ENCODE data around the gene DCST2.

GRCh38 chr1:155001425-155001674 lies 32.2 kb downstream of the DCST2 start:
- TF ChIP-seq, protein P1, sequence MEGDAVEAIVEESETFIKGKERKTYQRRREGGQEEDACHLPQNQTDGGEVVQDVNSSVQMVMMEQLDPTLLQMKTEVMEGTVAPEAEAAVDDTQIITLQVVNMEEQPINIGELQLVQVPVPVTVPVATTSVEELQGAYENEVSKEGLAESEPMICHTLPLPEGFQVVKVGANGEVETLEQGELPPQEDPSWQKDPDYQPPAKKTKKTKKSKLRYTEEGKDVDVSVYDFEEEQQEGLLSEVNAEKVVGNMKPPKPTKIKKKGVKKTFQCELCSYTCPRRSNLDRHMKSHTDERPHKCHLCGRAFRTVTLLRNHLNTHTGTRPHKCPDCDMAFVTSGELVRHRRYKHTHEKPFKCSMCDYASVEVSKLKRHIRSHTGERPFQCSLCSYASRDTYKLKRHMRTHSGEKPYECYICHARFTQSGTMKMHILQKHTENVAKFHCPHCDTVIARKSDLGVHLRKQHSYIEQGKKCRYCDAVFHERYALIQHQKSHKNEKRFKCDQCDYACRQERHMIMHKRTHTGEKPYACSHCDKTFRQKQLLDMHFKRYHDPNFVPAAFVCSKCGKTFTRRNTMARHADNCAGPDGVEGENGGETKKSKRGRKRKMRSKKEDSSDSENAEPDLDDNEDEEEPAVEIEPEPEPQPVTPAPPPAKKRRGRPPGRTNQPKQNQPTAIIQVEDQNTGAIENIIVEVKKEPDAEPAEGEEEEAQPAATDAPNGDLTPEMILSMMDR (conservative IDR thresholded peaks at IDR 0.05; ENCODE audit: low read depth, low read length): no peak
- no peak for TF ChIP-seq EZH2 (IDR thresholded peaks at IDR 0.05; ENCODE audit: low read length, unreplicated experiment)

Measured in PC-3 (cell line).